Stimulated activated CD8-positive, alpha-beta memory T cell treated with anti-CD3 and anti-CD28 coated beads, Interleukin-12 subunit alpha, Interleukin-12 subunit beta, amount 100 ng/mL, for 24 hours (primary cell): ENCODE results near the gene TMA7B.
"Not testable (repeated sequence)": the region's sequence is repeated elsewhere in the genome, so short reads cannot be mapped to it uniquely, and the experiment has no call there.

ENCODE experiments used
- DNase-seq: peaks from one replicate; pipeline ENCODE4 v3.0.0-alpha.2; 2020; ENCODE audit errors: extremely low read depth

TMA7B gene

GRCh38 chr22:39983346-39983745, 23.1 kb downstream of the TMA7B start:
- no peak for DNase-seq

DNA sequence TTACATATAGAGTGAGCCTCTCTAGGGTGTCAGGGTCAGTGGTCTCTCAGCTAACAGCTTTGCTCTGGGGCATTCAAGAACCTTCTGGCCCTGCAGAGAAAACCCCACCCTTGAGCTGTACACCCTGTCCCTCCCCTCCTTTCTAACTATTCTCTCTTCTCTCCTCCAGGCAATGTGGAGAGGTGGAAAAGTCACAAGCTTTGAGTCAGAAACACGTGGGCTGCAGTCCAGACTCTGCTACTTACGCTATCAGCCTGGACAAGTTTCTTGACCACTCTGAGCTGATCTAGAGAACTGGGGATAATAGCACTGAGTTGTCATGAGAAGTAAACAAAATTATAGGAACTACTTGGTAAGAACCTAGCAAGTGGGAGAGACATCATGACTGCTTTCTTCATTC, 23.8 kb downstream of the TMA7B start:
- no peak for DNase-seq

- no peak for DNase-seq
These were observed 24.5 kb downstream of the TMA7B start for GRCh38 chr22:39984746-39985145.

- no peak for DNase-seq
These were observed 25.3 kb downstream of the TMA7B start for GRCh38 chr22:39985383-39986035.

GRCh38 chr22:39988386-39989114, 28.4 kb downstream of the TMA7B start:
- no peak for DNase-seq

- DNase-seq, result no peak
These were observed 29.4 kb downstream of the TMA7B start for GRCh38 chr22:39989633-39990032.

DNA sequence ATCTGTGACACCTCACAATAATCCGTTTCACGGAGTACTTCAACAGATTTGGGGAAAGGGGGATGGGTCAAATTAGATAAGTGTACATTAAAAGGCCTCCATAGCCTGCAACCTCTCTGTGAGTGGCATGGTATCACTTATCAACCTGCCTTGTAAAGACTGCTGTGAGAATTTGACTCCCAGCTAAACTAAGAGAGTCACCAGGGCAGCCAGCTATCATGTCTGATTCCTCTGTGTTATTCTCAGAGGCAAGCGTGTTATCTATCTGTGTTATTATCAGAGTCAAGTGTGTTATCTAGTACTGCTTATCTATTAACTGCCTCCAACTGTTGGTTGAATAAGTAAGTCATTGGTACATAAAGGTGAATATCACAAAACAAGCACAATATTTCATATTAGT, 30.5 kb downstream of the TMA7B start:
- no peak for DNase-seq

GRCh38 chr22:39991159-39991860, 31.1 kb downstream of the TMA7B start:
- no peak for DNase-seq

- no peak for DNase-seq
These were observed 32.1 kb downstream of the TMA7B start for GRCh38 chr22:39992088-39992826.

DNA sequence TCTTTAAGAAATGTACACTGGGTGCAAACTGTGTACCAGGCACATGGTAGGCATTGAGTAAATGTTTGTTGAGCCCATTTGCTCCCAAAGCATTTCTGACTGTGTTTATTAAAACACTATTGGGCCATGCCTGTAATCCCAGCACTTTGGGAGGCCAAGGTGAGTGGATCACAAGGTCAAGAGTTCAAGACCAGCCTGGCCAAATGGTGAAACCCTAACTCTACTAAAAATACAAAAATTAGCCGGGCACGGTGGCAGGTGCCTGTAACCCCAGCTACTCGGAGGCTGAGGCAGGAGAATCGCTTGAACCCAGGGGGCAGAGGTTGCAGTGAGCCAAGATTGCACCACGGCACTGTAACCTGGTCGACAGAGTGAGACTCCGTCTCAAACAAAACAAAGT, 32.7 kb downstream of the TMA7B start:
- DNase-seq, result not testable (repeated sequence)

DNA sequence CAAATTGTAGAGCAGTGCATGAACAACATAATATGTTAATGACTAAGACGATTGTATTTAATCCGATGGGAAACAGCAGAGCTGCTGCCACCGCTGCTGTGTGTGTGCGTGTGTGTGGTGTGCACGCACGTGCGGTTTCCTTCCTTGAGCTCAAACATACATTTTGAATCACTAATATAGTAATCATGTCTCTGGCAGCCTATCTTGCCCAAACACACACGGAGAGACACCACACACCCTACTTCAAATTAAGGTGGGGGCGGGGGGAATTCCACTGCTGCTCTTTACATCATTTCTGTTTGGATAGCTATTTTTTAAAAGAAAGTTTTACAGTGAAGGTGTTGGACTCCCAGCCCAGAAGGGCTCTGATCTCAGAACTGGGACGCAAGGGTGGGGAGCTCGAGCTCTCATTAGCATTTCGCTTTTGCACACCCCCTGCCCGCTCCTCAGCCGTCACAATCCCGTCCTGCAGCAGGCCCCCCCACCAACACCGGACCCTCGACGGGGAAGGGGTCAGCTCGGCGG, 33.9 kb downstream of the TMA7B start:
- no peak for DNase-seq

- no peak for DNase-seq
These were observed 34.6 kb downstream of the TMA7B start, which contains the start of gene FAM83F for GRCh38 chr22:39994566-39995392. Gene FAM83F, plus strand, starts transcription at chr22:39994954. Its CDS starts 89 bp downstream, at chr22:39995043.

GRCh38 chr22:39995393-39996252, 35.4 kb downstream of the TMA7B start:
- DNase-seq, result no peak

- DNase-seq, result no peak
These were observed 36.5 kb downstream of the TMA7B start for GRCh38 chr22:39996732-39997131.

GRCh38 chr22:39997421-39997820, 37.2 kb downstream of the TMA7B start:
- no peak for DNase-seq

GRCh38 chr22:39997939-39998726, 37.9 kb downstream of the TMA7B start:
- no peak for DNase-seq

GRCh38 chr22:39999144-39999757, 39.1 kb downstream of the TMA7B start:
- DNase-seq, result no peak

GRCh38 chr22:40000171-40000570, 40.0 kb downstream of the TMA7B start:
- no peak for DNase-seq

GRCh38 chr22:40001106-40001505, 40.9 kb downstream of the TMA7B start:
- DNase-seq, result no peak
